A549 (cell line): Measurements from ENCODE around the gene TMED8. TPM values are rescaled to one million over a fixed set of nuclear protein-coding genes. Genes with fewer than 3 reads are reported as not detected.
"Not testable (repeated sequence)": the region's sequence is repeated elsewhere in the genome, so short reads cannot be mapped to it uniquely, and the experiment has no call there.

Experiments used
- ATAC-seq, 2 experiments: fragments of 200-7000 bp in 1 of 2; fragments of >200 bp in 1 of 2; cut with Nextera tagmentation in 1 of 2; cut with Tn5 transposase in 1 of 2; 3 replicates each; pipeline versions ENCODE4 v1.8.0 to v1.9.1; 2018 to 2020; ENCODE audit warnings: mild to moderate bottlenecking in 1 of 2, moderate library complexity in 1 of 2
- CTCF ChIA-PET: fragments of 300-600 bp; sonication (Branson Sonifier 250); formaldehyde crosslinking; extraction: SDS; loops from one replicate; lab custom pipeline; 2021; ENCODE audit warnings: antibody characterized with exemption, inconsistent platforms; lab: Yijun Ruan, JAX
- POLR2A ChIA-PET: fragments of 350-600 bp; formaldehyde crosslinking; extraction: SDS; loops from one replicate; lab custom pipeline; 2021; ENCODE audit warnings: antibody characterized with exemption, inconsistent platforms; lab: Yijun Ruan, JAX
- DNase-seq, 2 experiments: peaks; one replicate each; pipeline versions ENCODE4 v3.0.0 to v3.0.0-alpha.2; 2011 to 2016; ENCODE audit warnings: low read depth in 1 of 2, low spot score in 1 of 2
- FAIRE-seq: peaks from 2 replicates; lab custom pipeline; 2011; peaks lifted over from hg19 to GRCh38; lab: Jason Lieb, UNC
- H3K27ac ChIP-seq, 2 experiments: fragments of >200 bp; sonication (Bioruptor Twin); formaldehyde crosslinking; 3 replicates each; pipeline ENCODE4 v1.5.1; 2016 to 2017
- H3K4me1 ChIP-seq: fragments of >200 bp; sonication (Bioruptor Twin); formaldehyde crosslinking; 3 replicates; pipeline ENCODE4 v1.6.1; 2016
- H3K4me2 ChIP-seq: fragments of >200 bp; sonication (Bioruptor Twin); formaldehyde crosslinking; 3 replicates; pipeline ENCODE4 v1.6.1; 2016
- H3K4me3 ChIP-seq: fragments of >200 bp; sonication (Bioruptor Twin); formaldehyde crosslinking; 3 replicates; pipeline ENCODE4 v1.5.1; 2016
- H3K9me3 ChIP-seq: fragments of >200 bp; sonication (Bioruptor Twin); formaldehyde crosslinking; 3 replicates; pipeline ENCODE4 v1.6.1; 2016
- ATOH8 ChIP-seq: fragments of 250-450 bp; sonication (Bioruptor Pico); IDR thresholded peaks from 2 replicates; pipeline ENCODE4 v1.5.0; 2020; ENCODE audit warnings: low read depth, mild to moderate bottlenecking, moderate library complexity
- BCL3 ChIP-seq: fragments of >200 bp; sonication (Bioruptor Twin); formaldehyde crosslinking; IDR thresholded peaks from 3 replicates; pipeline ENCODE4 v1.6.1; 2016
- CBX8 ChIP-seq: fragments of 200-600 bp; sonication (generic); IDR thresholded peaks from 2 replicates; pipeline ENCODE4 v1.6.1; 2016
- CHD4 ChIP-seq: fragments of 200-600 bp; sonication (generic); IDR thresholded peaks from 2 replicates; pipeline ENCODE4 v1.6.1; 2016; ENCODE audit warnings: antibody characterized with exemption, mild to moderate bottlenecking, borderline replicate concordance
- ELK1 ChIP-seq: fragments of 150-350 bp; IDR thresholded peaks from 2 replicates; pipeline ENCODE4 v1.6.1; 2014; ENCODE audit warnings: low read depth, mild to moderate bottlenecking, low read length
- FOXS1 ChIP-seq: fragments of 250-450 bp; sonication (Bioruptor Pico); IDR thresholded peaks from 2 replicates; pipeline ENCODE4 v1.5.0; 2020; ENCODE audit warnings: mild to moderate bottlenecking, moderate library complexity
- JUN ChIP-seq, 2 experiments: fragments of >200 bp; sonication (Bioruptor Twin); formaldehyde crosslinking; IDR thresholded peaks; 2 replicates in 1 of 2; 3 replicates in 1 of 2; pipeline ENCODE4 v1.6.1; 2016 to 2017
- JUNB ChIP-seq: fragments of >200 bp; sonication (Bioruptor Twin); formaldehyde crosslinking; IDR thresholded peaks from 2 replicates; pipeline ENCODE4 v1.6.1; 2016
- KDM5A ChIP-seq: fragments of 200-600 bp; sonication (generic); IDR thresholded peaks from 2 replicates; pipeline ENCODE4 v1.6.1; 2016; ENCODE audit warnings: antibody characterized with exemption, mild to moderate bottlenecking
- MAX ChIP-seq: IDR thresholded peaks from 2 replicates; pipeline ENCODE4 v1.6.1; 2012
- MYC ChIP-seq: IDR thresholded peaks from 2 replicates; pipeline ENCODE4 v1.6.1; 2012; ENCODE audit warnings: mild to moderate bottlenecking, inconsistent platforms, low read length, improper control_type of control experiment, borderline replicate concordance
- NR3C1 ChIP-seq: fragments of >200 bp; sonication (Bioruptor Twin); formaldehyde crosslinking; IDR thresholded peaks from 3 replicates; pipeline ENCODE4 v1.6.1; 2017
- POLR2A ChIP-seq: IDR thresholded peaks from 2 replicates; pipeline ENCODE4 v1.6.1; 2012; ENCODE audit warnings: mild to moderate bottlenecking, low read length
- RCOR1 ChIP-seq: fragments of 150-350 bp; IDR thresholded peaks from 2 replicates; pipeline ENCODE4 v1.6.1; 2014; ENCODE audit warnings: antibody characterized with exemption, low read length, low read depth
- RNF2 ChIP-seq: fragments of 200-600 bp; sonication (generic); IDR thresholded peaks from 2 replicates; pipeline ENCODE4 v1.6.1; 2016; ENCODE audit warnings: low read depth, mild to moderate bottlenecking, antibody characterized with exemption, moderate library complexity, borderline replicate concordance
- SMC3 ChIP-seq: fragments of >200 bp; sonication (Bioruptor Twin); formaldehyde crosslinking; IDR thresholded peaks from 3 replicates; pipeline ENCODE4 v1.6.1; 2018; ENCODE audit warnings: inconsistent platforms
- TFCP2L1 ChIP-seq: fragments of 250-450 bp; sonication (Bioruptor Pico); IDR thresholded peaks from 2 replicates; pipeline ENCODE4 v1.5.0; 2021; ENCODE audit warnings: mild to moderate bottlenecking
- USF2 ChIP-seq: fragments of 450-650 bp; IDR thresholded peaks from 2 replicates; pipeline ENCODE4 v1.6.1; 2014; ENCODE audit warnings: antibody characterized with exemption
- ZSCAN20 ChIP-seq: fragments of 250-450 bp; sonication (Bioruptor Pico); IDR thresholded peaks from 2 replicates; pipeline ENCODE4 v1.8.0; 2022; ENCODE audit warnings: mild to moderate bottlenecking, moderate library complexity
- whole genome bisulfite sequencing: methylation state at CpG from one replicate; pipeline ENCODE4 v1.1.6; 2017; ENCODE audit errors: missing lambda C conversion rate; 5-methylcytosine and 5-hydroxymethylcytosine counted together
- polyA plus RNA-seq, 4 experiments: library from polyadenylated mRNA; depleted of rRNA in 3 of 4; stranded (reverse); fragments of >200 nt; fragmentation: RNase III in 1 of 4; extraction: RNeasy Plus Mini Kit Qiagen cat#74134 plus additional on column Dnase treatment in 1 of 4; gene quantifications; 2 replicates in 3 of 4; 3 replicates in 1 of 4; pipeline ENCODE4 v1.2.3, GENCODE V29; 2011 to 2017

Gene TMED8
- polyA plus RNA-seq, 2 of the 4 experiments (the other 2 are of a cell fraction), result 8.8 to 13.9 TPM

GRCh38 chr14:77320238-77320935, 56.5 kb downstream of the TMED8 start, which contains the start of gene POMT2 (continued):
- TF ChIP-seq USF2, result no peak
- no peak for TF ChIP-seq TFCP2L1 (CRISPR knock-in tag)

GRCh38 chr14:77319422-77319821, 57.5 kb downstream of the TMED8 start:
- TF ChIP-seq ATOH8 (CRISPR knock-in tag) (no peak), POLR2A (no peak), CHD4 (no peak), ELK1 (no peak), RCOR1 (no peak), JUNB (no peak), JUN (IDR thresholded peaks at IDR 0.05) (no peak), BCL3 (no peak), CBX8 (no peak), MAX (no peak), SMC3 (no peak), FOXS1 (CRISPR knock-in tag) (no peak), ZSCAN20 (CRISPR knock-in tag) (no peak), MYC (no peak), RNF2 (no peak), NR3C1 (no peak), KDM5A (no peak)
- no peaks in the 10 kb centered on the region for H3K9me3 ChIP-seq
- DNase-seq (no peak), ATAC-seq (no peak), FAIRE-seq (no peak)
- H3K4me2 ChIP-seq, result peak overlapping the region; percentile 94
- POLR2A ChIA-PET, result interaction anchor here (0.6 kb wide), 1 partner anchor 14 kb away, joined by 3 read pairs; no protein-coding TSS in a partner anchor
- H3K4me3 ChIP-seq, result peak overlapping the region; percentile 99; the same call in 2 of the 3 replicates
- peak overlapping the region in 1 of 2 experiments; percentile 99; a peak in 3 of 6 replicates for H3K27ac ChIP-seq
- CTCF ChIA-PET, result interaction anchor here (0.7 to 10.0 kb wide), 10 partner anchors 9 to 446 kb away, joined by 3 to 116 read pairs (median 4); no protein-coding TSS in a partner anchor
- H3K4me1 ChIP-seq, result peaks cover 44% of the 10 kb centered on the region
- WGBS, result 84% methylated on average over 5 of the region's 5 CpGs

- POLR2A ChIA-PET, result interaction anchor here (0.6 kb wide), 1 partner anchor 15 kb away, joined by 3 read pairs; no protein-coding TSS in a partner anchor
- not testable (repeated sequence) for FAIRE-seq, H3K4me3 ChIP-seq, H3K27ac ChIP-seq, DNase-seq, H3K9me3 ChIP-seq, H3K4me2 ChIP-seq, ATAC-seq
- WGBS, result 95% methylated on average over 11 of the region's 11 CpGs
- CTCF ChIA-PET, result interaction anchor here (0.7 to 10.0 kb wide), 6 partner anchors 9 to 446 kb away, joined by 3 to 116 read pairs (median 4); no protein-coding TSS in a partner anchor
- H3K4me1 ChIP-seq, result peaks cover 50% of the 10 kb centered on the region
Observed at GRCh38 chr14:77318756-77319155, 58.1 kb downstream of the TMED8 start.
